H9 (cell line): Measurements from ENCODE around the gene MAGI1. TPM values are rescaled to one million over a fixed set of nuclear protein-coding genes. Genes with fewer than 3 reads are reported as not detected.

ENCODE experiments used
- DNase-seq: peaks from one replicate; pipeline ENCODE4 v3.0.0-alpha.2; 2017
- H2AFZ ChIP-seq: one replicate; pipeline ENCODE4 v1.6.1; 2013; ENCODE audit warnings: mild to moderate bottlenecking, low read length, control low read depth, moderate library complexity
- H2AK5ac ChIP-seq: 2 replicates; pipeline ENCODE4 v1.6.1; 2013; ENCODE audit warnings: low read length, control low read depth, mixed read lengths; ENCODE audit not compliant: insufficient read length
- H2BK120ac ChIP-seq: one replicate; pipeline ENCODE4 v1.6.1; 2013; ENCODE audit warnings: low read depth, mild to moderate bottlenecking, low read length, control low read depth, inconsistent platforms; ENCODE audit not compliant: poor library complexity, severe bottlenecking
- H2BK12ac ChIP-seq: 2 replicates; pipeline ENCODE4 v1.6.1; 2013; ENCODE audit warnings: low read length, control low read depth, mixed read lengths, low read depth; ENCODE audit not compliant: insufficient read length
- H2BK15ac ChIP-seq: 2 replicates; pipeline ENCODE4 v1.6.1; 2013; ENCODE audit warnings: low read depth, low read length, control low read depth
- H2BK20ac ChIP-seq: one replicate; pipeline ENCODE4 v1.6.1; 2013; ENCODE audit warnings: low read depth, mild to moderate bottlenecking, low read length, control low read depth, inconsistent platforms; ENCODE audit not compliant: poor library complexity, severe bottlenecking
- H2BK5ac ChIP-seq: 2 replicates; pipeline ENCODE4 v1.6.1; 2013; ENCODE audit warnings: low read length, control low read depth, mixed read lengths; ENCODE audit not compliant: insufficient read length
- H3K14ac ChIP-seq: 2 replicates; pipeline ENCODE4 v1.6.1; 2013; ENCODE audit warnings: low read length, control low read depth; ENCODE audit not compliant: insufficient read depth
- H3K18ac ChIP-seq: 2 replicates; pipeline ENCODE4 v1.6.1; 2013; ENCODE audit warnings: low read depth, mild to moderate bottlenecking, mixed read lengths, low read length, control low read depth; ENCODE audit not compliant: insufficient read length
- H3K23ac ChIP-seq: 2 replicates; pipeline ENCODE4 v1.6.1; 2013; ENCODE audit warnings: low read length, control low read depth, mixed read lengths, low read depth; ENCODE audit not compliant: insufficient read length
- H3K23me2 ChIP-seq: 2 replicates; pipeline ENCODE4 v1.6.1; 2013; ENCODE audit warnings: low read depth, mild to moderate bottlenecking, mixed read lengths, low read length, control low read depth; ENCODE audit not compliant: insufficient read length, poor library complexity, severe bottlenecking
- H3K27ac ChIP-seq: 2 replicates; pipeline ENCODE4 v1.5.1; 2013; ENCODE audit warnings: low read length, control low read depth, mixed read lengths, low read depth; ENCODE audit not compliant: insufficient read length
- H3K27me3 ChIP-seq: 2 replicates; pipeline ENCODE4 v1.6.1; 2013; ENCODE audit warnings: low read length, control low read depth, inconsistent platforms; ENCODE audit not compliant: insufficient read depth
- H3K4ac ChIP-seq: 2 replicates; pipeline ENCODE4 v1.6.1; 2013; ENCODE audit warnings: low read depth, mild to moderate bottlenecking, control low read depth, inconsistent platforms, low read length, moderate library complexity
- H3K4me1 ChIP-seq: 2 replicates; pipeline ENCODE4 v1.6.1; 2013; ENCODE audit warnings: low read length, control low read depth, inconsistent platforms; ENCODE audit not compliant: insufficient read depth
- H3K4me2 ChIP-seq: 2 replicates; pipeline ENCODE4 v1.6.1; 2013; ENCODE audit warnings: low read length, control low read depth, mixed read lengths; ENCODE audit not compliant: insufficient read length, insufficient read depth
- H3K56ac ChIP-seq: 2 replicates; pipeline ENCODE4 v1.6.1; 2013; ENCODE audit warnings: low read depth, mild to moderate bottlenecking, mixed read lengths, low read length, control low read depth; ENCODE audit not compliant: insufficient read length
- H3K79me1 ChIP-seq: 2 replicates; pipeline ENCODE4 v1.6.1; 2013; ENCODE audit warnings: low read depth, mild to moderate bottlenecking, moderate library complexity, low read length, control low read depth, inconsistent platforms; ENCODE audit not compliant: insufficient read depth, poor library complexity, severe bottlenecking
- H3K79me2 ChIP-seq: 2 replicates; pipeline ENCODE4 v1.6.1; 2013; ENCODE audit warnings: low read length, control low read depth, inconsistent platforms; ENCODE audit not compliant: insufficient read depth
- H3K9ac ChIP-seq: 2 replicates; pipeline ENCODE4 v1.6.1; 2013; ENCODE audit warnings: low read length, control low read depth, mixed read lengths; ENCODE audit not compliant: insufficient read length; ENCODE audit errors: extremely low read depth
- H3K9me3 ChIP-seq: one replicate; pipeline ENCODE4 v1.6.1; 2013; ENCODE audit warnings: low read depth, low read length, inconsistent platforms; ENCODE audit not compliant: control insufficient read depth
- H3T11ph ChIP-seq: one replicate; pipeline ENCODE4 v1.6.1; 2013; ENCODE audit warnings: mild to moderate bottlenecking, low read length, control low read depth, inconsistent platforms
- H4K20me1 ChIP-seq: one replicate; pipeline ENCODE4 v1.6.1; 2013; ENCODE audit not compliant: control insufficient read depth, insufficient read length, insufficient read depth
- H4K5ac ChIP-seq: 2 replicates; pipeline ENCODE4 v1.6.1; 2013; ENCODE audit warnings: low read depth, mild to moderate bottlenecking, mixed read lengths, low read length, control low read depth; ENCODE audit not compliant: insufficient read length
- H4K8ac ChIP-seq: replicated peaks from 2 replicates; pipeline ENCODE4 v1.6.1; 2013; ENCODE audit warnings: low read length, control low read depth, mixed read lengths, low read depth; ENCODE audit not compliant: insufficient read length
- H4K91ac ChIP-seq: 2 replicates; pipeline ENCODE4 v1.6.1; 2013; ENCODE audit warnings: low read depth, mild to moderate bottlenecking, moderate library complexity, mixed read lengths, low read length, control low read depth; ENCODE audit not compliant: insufficient read length
- H3K27ac Mint-ChIP-seq, 3 experiments: 2 replicates in 2 of 3; 3 replicates in 1 of 3; pipeline ENCODE4 v1.8.0; 2020 to 2021; ENCODE audit warnings: mixed read lengths in 3 of 3, mild to moderate bottlenecking in 1 of 3, moderate library complexity in 1 of 3
- H3K27me3 Mint-ChIP-seq: 2 replicates; pipeline ENCODE4 v1.8.0; 2021; ENCODE audit warnings: low read depth, mild to moderate bottlenecking, moderate library complexity, mixed read lengths
- H3K36me3 Mint-ChIP-seq, 3 experiments: 2 replicates in 2 of 3; 3 replicates in 1 of 3; pipeline ENCODE4 v1.8.0; 2020 to 2021; ENCODE audit warnings: low read depth in 3 of 3, mixed read lengths in 3 of 3; ENCODE audit not compliant: insufficient read depth in 1 of 3
- H3K4me1 Mint-ChIP-seq, 2 experiments: 2 replicates each; pipeline ENCODE4 v1.8.0; 2020; ENCODE audit warnings: mixed read lengths in 2 of 2
- H3K4me3 Mint-ChIP-seq, 2 experiments: 2 replicates in 1 of 2; 3 replicates in 1 of 2; pipeline ENCODE4 v1.8.0; 2020 to 2021; ENCODE audit warnings: mild to moderate bottlenecking in 2 of 2, mixed read lengths in 2 of 2, moderate library complexity in 1 of 2
- H3K9me3 Mint-ChIP-seq, 2 experiments: 2 replicates in 1 of 2; 3 replicates in 1 of 2; pipeline ENCODE4 v1.8.0; 2020; ENCODE audit warnings: mild to moderate bottlenecking in 2 of 2, mixed read lengths in 2 of 2, moderate library complexity in 1 of 2
- WGBS: extraction: QIAGEN DNeasy Blood & Tissue Kit; methylation state at CpG from one replicate; pipeline ENCODE4 v1.1.7; 2013; ENCODE audit warnings: missing lambda C conversion rate, low lambda C conversion rate, mixed read lengths; ENCODE audit not compliant: insufficient read length; ENCODE audit errors: extremely low coverage; 5-methylcytosine and 5-hydroxymethylcytosine counted together
- total RNA-seq: library from RNA; stranded (reverse); gene quantifications from 2 replicates; pipeline ENCODE4 v1.2.1, GENCODE V29; 2021
- TF ChIP-seq, protein P1 (sequence below): fragments of 200-600 bp; sonication (generic); conservative IDR thresholded peaks from 3 replicates; pipeline ENCODE4 v1.8.0; 2021; ENCODE audit warnings: antibody characterized with exemption, mild to moderate bottlenecking

The MAGI1 gene
- total RNA-seq, 1 experiment from 2014 or later, result 65.7 TPM

DNA sequence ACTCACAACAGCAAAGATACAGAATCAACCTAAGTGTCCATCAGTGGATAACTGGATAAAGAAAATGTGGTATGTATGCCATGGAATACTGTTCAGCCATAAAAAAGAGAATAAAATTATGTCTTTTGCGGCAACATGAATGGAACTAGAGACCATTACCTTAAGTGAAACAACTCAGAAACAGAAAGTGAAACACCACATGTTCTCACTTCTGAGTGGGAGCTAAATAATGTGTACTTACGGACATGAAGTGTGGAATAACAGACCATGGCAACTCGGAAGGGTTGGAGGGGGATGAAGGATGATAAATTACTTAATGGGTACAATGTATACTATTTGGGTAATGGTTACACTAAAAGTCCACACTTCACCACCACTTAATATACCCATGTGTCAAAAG is 600.6 kb downstream of the MAGI1 start:
- H3K27ac ChIP-seq, result no peak overlapping the region
- peaks cover 8 to 10% of the 10 kb centered on the region in 2 experiments for H3K4me1 Mint-ChIP-seq
- H3K4me1 ChIP-seq, result no peaks in the 10 kb centered on the region

More for the DNA sequence above, 600.6 kb downstream of the MAGI1 start:
- Histone ChIP-seq H2AFZ (no peak overlapping the region), H2BK5ac (no peak overlapping the region), H3K9me3 (no peaks in the 10 kb centered on the region), H3K27me3 (no peaks in the 10 kb centered on the region), H3K18ac (no peak overlapping the region), H3K4me2 (no peak overlapping the region), H4K91ac (no peak overlapping the region), H2BK120ac (no peak overlapping the region), H3K79me2 (no peaks in the 10 kb centered on the region), H2BK15ac (no peak overlapping the region), H4K20me1 (no peaks in the 10 kb centered on the region), H3K9ac (no peak overlapping the region), H3K56ac (no peak overlapping the region), H3K23ac (no peak overlapping the region), H3K14ac (no peak overlapping the region), H3K4ac (no peak overlapping the region), H3T11ph (no peak overlapping the region), H2AK5ac (no peak overlapping the region), H4K8ac (no peak overlapping the region), H2BK20ac (no peak overlapping the region), H3K79me1 (no peaks in the 10 kb centered on the region), H3K23me2 (no peaks in the 10 kb centered on the region), H4K5ac (no peak overlapping the region), H2BK12ac (no peak overlapping the region)
- H3K27me3 Mint-ChIP-seq, result no peaks in the 10 kb centered on the region
- no peak overlapping the region for H3K4me3 Mint-ChIP-seq
- no peaks in the 10 kb centered on the region for H3K9me3 Mint-ChIP-seq
- WGBS, result no CpG with 5 or more reads among the region's 3 CpGs
- no peak overlapping the region for H3K27ac Mint-ChIP-seq
- H3K36me3 Mint-ChIP-seq, result peaks cover 25 to 51% (median 38%) of the 10 kb centered on the region in 3 experiments; a peak in 6 of 7 replicates
- no peak for DNase-seq
- TF ChIP-seq, protein P1, sequence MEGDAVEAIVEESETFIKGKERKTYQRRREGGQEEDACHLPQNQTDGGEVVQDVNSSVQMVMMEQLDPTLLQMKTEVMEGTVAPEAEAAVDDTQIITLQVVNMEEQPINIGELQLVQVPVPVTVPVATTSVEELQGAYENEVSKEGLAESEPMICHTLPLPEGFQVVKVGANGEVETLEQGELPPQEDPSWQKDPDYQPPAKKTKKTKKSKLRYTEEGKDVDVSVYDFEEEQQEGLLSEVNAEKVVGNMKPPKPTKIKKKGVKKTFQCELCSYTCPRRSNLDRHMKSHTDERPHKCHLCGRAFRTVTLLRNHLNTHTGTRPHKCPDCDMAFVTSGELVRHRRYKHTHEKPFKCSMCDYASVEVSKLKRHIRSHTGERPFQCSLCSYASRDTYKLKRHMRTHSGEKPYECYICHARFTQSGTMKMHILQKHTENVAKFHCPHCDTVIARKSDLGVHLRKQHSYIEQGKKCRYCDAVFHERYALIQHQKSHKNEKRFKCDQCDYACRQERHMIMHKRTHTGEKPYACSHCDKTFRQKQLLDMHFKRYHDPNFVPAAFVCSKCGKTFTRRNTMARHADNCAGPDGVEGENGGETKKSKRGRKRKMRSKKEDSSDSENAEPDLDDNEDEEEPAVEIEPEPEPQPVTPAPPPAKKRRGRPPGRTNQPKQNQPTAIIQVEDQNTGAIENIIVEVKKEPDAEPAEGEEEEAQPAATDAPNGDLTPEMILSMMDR, result no peak
